ENCODE measurements around the gene PRR19. TPM values are rescaled to one million over a fixed set of nuclear protein-coding genes. Genes with fewer than 3 reads are reported as not detected.

PRR19 gene
- total RNA-seq, 2 donors from 2014 or later = 0.32 to 1.0 TPM

- Histone ChIP-seq H3K27ac (no peak overlapping the region), H3K4me3 (no peak overlapping the region), H3K9ac (ENCODE audit: low read depth in 2 of 2, low read length in 2 of 2) (no peak overlapping the region), H3K27me3 (no peaks in the 10 kb centered on the region), H3K4me1 (peaks cover 18% of the 10 kb centered on the region), H3K36me3 (no peaks in the 10 kb centered on the region), H3K9me3 (no peaks in the 10 kb centered on the region)
- intact Hi-C loops (cut with DNase I) = no loop called here
- DNase-seq = no peak
- TF ChIP-seq CTCF (IDR thresholded peaks at IDR 0.05) = no peak
Measured at GRCh38 chr19:42273407-42274064, 28.4 kb upstream of the PRR19 start.

- no peaks in the 10 kb centered on the region for H3K27me3 ChIP-seq
- TF ChIP-seq CTCF (IDR thresholded peaks at IDR 0.05) = no peak
- H3K4me3 ChIP-seq = no peak overlapping the region
- intact Hi-C loops (cut with DNase I) = no loop called here
- no peak overlapping the region for H3K27ac ChIP-seq
- no peak for DNase-seq
- H3K36me3 ChIP-seq = no peaks in the 10 kb centered on the region
- peak overlapping the region in 1 of 2 donors; percentile 43 for H3K9ac ChIP-seq (ENCODE audit: low read depth in 2 of 2, low read length in 2 of 2)
- H3K9me3 ChIP-seq = no peaks in the 10 kb centered on the region
- peaks cover 21% of the 10 kb centered on the region for H3K4me1 ChIP-seq
Measured at GRCh38 chr19:42274065-42274682, 27.8 kb upstream of the PRR19 start.

GRCh38 chr19:42275103-42275502, 26.8 kb upstream of the PRR19 start:
- H3K27me3 ChIP-seq = no peaks in the 10 kb centered on the region
- H3K9ac ChIP-seq (ENCODE audit: low read depth in 2 of 2, low read length in 2 of 2) = peak overlapping the region; percentile 10 to 12
- intact Hi-C loops (cut with DNase I) = no loop called here
- H3K9me3 ChIP-seq = no peaks in the 10 kb centered on the region
- no peak overlapping the region for H3K4me3 ChIP-seq
- no peak overlapping the region for H3K27ac ChIP-seq
- DNase-seq = no peak
- TF ChIP-seq CTCF (IDR thresholded peaks at IDR 0.05) = no peak
- H3K36me3 ChIP-seq = no peaks in the 10 kb centered on the region
- peaks cover 24% of the 10 kb centered on the region for H3K4me1 ChIP-seq

- intact Hi-C loops (cut with DNase I) = no loop called here
- H3K9ac ChIP-seq (ENCODE audit: low read depth in 2 of 2, low read length in 2 of 2) = no peak overlapping the region
- TF ChIP-seq CTCF (IDR thresholded peaks at IDR 0.05) = no peak
- H3K27ac ChIP-seq = no peak overlapping the region
- peaks cover 22% of the 10 kb centered on the region for H3K4me1 ChIP-seq
- no peak overlapping the region for H3K4me3 ChIP-seq
- no peaks in the 10 kb centered on the region for H3K9me3 ChIP-seq
- no peak for DNase-seq
- no peaks in the 10 kb centered on the region for H3K36me3 ChIP-seq
- no peaks in the 10 kb centered on the region for H3K27me3 ChIP-seq
Measured at GRCh38 chr19:42275517-42275916, 26.4 kb upstream of the PRR19 start.

GRCh38 chr19:42276284-42276683, 25.6 kb upstream of the PRR19 start:
- peaks cover 16% of the 10 kb centered on the region for H3K4me1 ChIP-seq
- no peaks in the 10 kb centered on the region for H3K27me3 ChIP-seq
- no peak for TF ChIP-seq CTCF (IDR thresholded peaks at IDR 0.05)
- no peak overlapping the region for H3K27ac ChIP-seq
- no peak overlapping the region for H3K9ac ChIP-seq (ENCODE audit: low read depth in 2 of 2, low read length in 2 of 2)
- no peak for DNase-seq
- no peak overlapping the region for H3K4me3 ChIP-seq
- H3K36me3 ChIP-seq = no peaks in the 10 kb centered on the region
- no peaks in the 10 kb centered on the region for H3K9me3 ChIP-seq
- intact Hi-C loops (cut with DNase I) = no loop called here

Data from colonic mucosa (tissue), 4 donors.